H9 (cell line): ENCODE measurements around the gene B4GALNT1. TPM values are rescaled to one million over a fixed set of nuclear protein-coding genes. Genes with fewer than 3 reads are reported as not detected.

Experiments
- DNase-seq: peaks from one replicate; pipeline ENCODE4 v3.0.0-alpha.2; 2017
- H2AFZ ChIP-seq: one replicate; pipeline ENCODE4 v1.6.1; 2013; ENCODE audit warnings: mild to moderate bottlenecking, low read length, control low read depth, moderate library complexity
- H2AK5ac ChIP-seq: 2 replicates; pipeline ENCODE4 v1.6.1; 2013; ENCODE audit warnings: low read length, control low read depth, mixed read lengths; ENCODE audit not compliant: insufficient read length
- H2BK120ac ChIP-seq: one replicate; pipeline ENCODE4 v1.6.1; 2013; ENCODE audit warnings: low read depth, mild to moderate bottlenecking, low read length, control low read depth, inconsistent platforms; ENCODE audit not compliant: poor library complexity, severe bottlenecking
- H2BK12ac ChIP-seq: 2 replicates; pipeline ENCODE4 v1.6.1; 2013; ENCODE audit warnings: low read length, control low read depth, mixed read lengths, low read depth; ENCODE audit not compliant: insufficient read length
- H2BK15ac ChIP-seq: 2 replicates; pipeline ENCODE4 v1.6.1; 2013; ENCODE audit warnings: low read depth, low read length, control low read depth
- H2BK20ac ChIP-seq: one replicate; pipeline ENCODE4 v1.6.1; 2013; ENCODE audit warnings: low read depth, mild to moderate bottlenecking, low read length, control low read depth, inconsistent platforms; ENCODE audit not compliant: poor library complexity, severe bottlenecking
- H2BK5ac ChIP-seq: 2 replicates; pipeline ENCODE4 v1.6.1; 2013; ENCODE audit warnings: low read length, control low read depth, mixed read lengths; ENCODE audit not compliant: insufficient read length
- H3K14ac ChIP-seq: 2 replicates; pipeline ENCODE4 v1.6.1; 2013; ENCODE audit warnings: low read length, control low read depth; ENCODE audit not compliant: insufficient read depth
- H3K18ac ChIP-seq: 2 replicates; pipeline ENCODE4 v1.6.1; 2013; ENCODE audit warnings: low read depth, mild to moderate bottlenecking, mixed read lengths, low read length, control low read depth; ENCODE audit not compliant: insufficient read length
- H3K23ac ChIP-seq: 2 replicates; pipeline ENCODE4 v1.6.1; 2013; ENCODE audit warnings: low read length, control low read depth, mixed read lengths, low read depth; ENCODE audit not compliant: insufficient read length
- H3K23me2 ChIP-seq: 2 replicates; pipeline ENCODE4 v1.6.1; 2013; ENCODE audit warnings: low read depth, mild to moderate bottlenecking, mixed read lengths, low read length, control low read depth; ENCODE audit not compliant: insufficient read length, poor library complexity, severe bottlenecking
- H3K27ac ChIP-seq: 2 replicates; pipeline ENCODE4 v1.5.1; 2013; ENCODE audit warnings: low read length, control low read depth, mixed read lengths, low read depth; ENCODE audit not compliant: insufficient read length
- H3K27me3 ChIP-seq: 2 replicates; pipeline ENCODE4 v1.6.1; 2013; ENCODE audit warnings: low read length, control low read depth, inconsistent platforms; ENCODE audit not compliant: insufficient read depth
- H3K4ac ChIP-seq: 2 replicates; pipeline ENCODE4 v1.6.1; 2013; ENCODE audit warnings: low read depth, mild to moderate bottlenecking, control low read depth, inconsistent platforms, low read length, moderate library complexity
- H3K4me1 ChIP-seq: 2 replicates; pipeline ENCODE4 v1.6.1; 2013; ENCODE audit warnings: low read length, control low read depth, inconsistent platforms; ENCODE audit not compliant: insufficient read depth
- H3K4me2 ChIP-seq: 2 replicates; pipeline ENCODE4 v1.6.1; 2013; ENCODE audit warnings: low read length, control low read depth, mixed read lengths; ENCODE audit not compliant: insufficient read length, insufficient read depth
- H3K56ac ChIP-seq: 2 replicates; pipeline ENCODE4 v1.6.1; 2013; ENCODE audit warnings: low read depth, mild to moderate bottlenecking, mixed read lengths, low read length, control low read depth; ENCODE audit not compliant: insufficient read length
- H3K79me1 ChIP-seq: 2 replicates; pipeline ENCODE4 v1.6.1; 2013; ENCODE audit warnings: low read depth, mild to moderate bottlenecking, moderate library complexity, low read length, control low read depth, inconsistent platforms; ENCODE audit not compliant: insufficient read depth, poor library complexity, severe bottlenecking
- H3K79me2 ChIP-seq: 2 replicates; pipeline ENCODE4 v1.6.1; 2013; ENCODE audit warnings: low read length, control low read depth, inconsistent platforms; ENCODE audit not compliant: insufficient read depth
- H3K9ac ChIP-seq: 2 replicates; pipeline ENCODE4 v1.6.1; 2013; ENCODE audit warnings: low read length, control low read depth, mixed read lengths; ENCODE audit not compliant: insufficient read length; ENCODE audit errors: extremely low read depth
- H3K9me3 ChIP-seq: one replicate; pipeline ENCODE4 v1.6.1; 2013; ENCODE audit warnings: low read depth, low read length, inconsistent platforms; ENCODE audit not compliant: control insufficient read depth
- H3T11ph ChIP-seq: one replicate; pipeline ENCODE4 v1.6.1; 2013; ENCODE audit warnings: mild to moderate bottlenecking, low read length, control low read depth, inconsistent platforms
- H4K20me1 ChIP-seq: one replicate; pipeline ENCODE4 v1.6.1; 2013; ENCODE audit not compliant: control insufficient read depth, insufficient read length, insufficient read depth
- H4K5ac ChIP-seq: 2 replicates; pipeline ENCODE4 v1.6.1; 2013; ENCODE audit warnings: low read depth, mild to moderate bottlenecking, mixed read lengths, low read length, control low read depth; ENCODE audit not compliant: insufficient read length
- H4K8ac ChIP-seq: replicated peaks from 2 replicates; pipeline ENCODE4 v1.6.1; 2013; ENCODE audit warnings: low read length, control low read depth, mixed read lengths, low read depth; ENCODE audit not compliant: insufficient read length
- H4K91ac ChIP-seq: 2 replicates; pipeline ENCODE4 v1.6.1; 2013; ENCODE audit warnings: low read depth, mild to moderate bottlenecking, moderate library complexity, mixed read lengths, low read length, control low read depth; ENCODE audit not compliant: insufficient read length
- H3K27ac Mint-ChIP-seq, 3 experiments: 2 replicates in 2 of 3; 3 replicates in 1 of 3; pipeline ENCODE4 v1.8.0; 2020 to 2021; ENCODE audit warnings: mixed read lengths in 3 of 3, mild to moderate bottlenecking in 1 of 3, moderate library complexity in 1 of 3
- H3K27me3 Mint-ChIP-seq: 2 replicates; pipeline ENCODE4 v1.8.0; 2021; ENCODE audit warnings: low read depth, mild to moderate bottlenecking, moderate library complexity, mixed read lengths
- H3K36me3 Mint-ChIP-seq, 3 experiments: 2 replicates in 2 of 3; 3 replicates in 1 of 3; pipeline ENCODE4 v1.8.0; 2020 to 2021; ENCODE audit warnings: low read depth in 3 of 3, mixed read lengths in 3 of 3; ENCODE audit not compliant: insufficient read depth in 1 of 3
- H3K4me1 Mint-ChIP-seq, 2 experiments: 2 replicates each; pipeline ENCODE4 v1.8.0; 2020; ENCODE audit warnings: mixed read lengths in 2 of 2
- H3K4me3 Mint-ChIP-seq, 2 experiments: 2 replicates in 1 of 2; 3 replicates in 1 of 2; pipeline ENCODE4 v1.8.0; 2020 to 2021; ENCODE audit warnings: mild to moderate bottlenecking in 2 of 2, mixed read lengths in 2 of 2, moderate library complexity in 1 of 2
- H3K9me3 Mint-ChIP-seq, 2 experiments: 2 replicates in 1 of 2; 3 replicates in 1 of 2; pipeline ENCODE4 v1.8.0; 2020; ENCODE audit warnings: mild to moderate bottlenecking in 2 of 2, mixed read lengths in 2 of 2, moderate library complexity in 1 of 2
- CTCF ChIP-seq: fragments of 200-600 bp; sonication (generic); conservative IDR thresholded peaks from 3 replicates; pipeline ENCODE4 v1.8.0; 2021; ENCODE audit warnings: antibody characterized with exemption, mild to moderate bottlenecking
- WGBS: extraction: QIAGEN DNeasy Blood & Tissue Kit; methylation state at CpG from one replicate; pipeline ENCODE4 v1.1.7; 2013; ENCODE audit warnings: missing lambda C conversion rate, low lambda C conversion rate, mixed read lengths; ENCODE audit not compliant: insufficient read length; ENCODE audit errors: extremely low coverage; 5-methylcytosine and 5-hydroxymethylcytosine counted together
- total RNA-seq: library from RNA; stranded (reverse); gene quantifications from 2 replicates; pipeline ENCODE4 v1.2.1, GENCODE V29; 2021

The B4GALNT1 gene
- total RNA-seq, 1 experiment from 2014 or later = 2.3 TPM

DNA sequence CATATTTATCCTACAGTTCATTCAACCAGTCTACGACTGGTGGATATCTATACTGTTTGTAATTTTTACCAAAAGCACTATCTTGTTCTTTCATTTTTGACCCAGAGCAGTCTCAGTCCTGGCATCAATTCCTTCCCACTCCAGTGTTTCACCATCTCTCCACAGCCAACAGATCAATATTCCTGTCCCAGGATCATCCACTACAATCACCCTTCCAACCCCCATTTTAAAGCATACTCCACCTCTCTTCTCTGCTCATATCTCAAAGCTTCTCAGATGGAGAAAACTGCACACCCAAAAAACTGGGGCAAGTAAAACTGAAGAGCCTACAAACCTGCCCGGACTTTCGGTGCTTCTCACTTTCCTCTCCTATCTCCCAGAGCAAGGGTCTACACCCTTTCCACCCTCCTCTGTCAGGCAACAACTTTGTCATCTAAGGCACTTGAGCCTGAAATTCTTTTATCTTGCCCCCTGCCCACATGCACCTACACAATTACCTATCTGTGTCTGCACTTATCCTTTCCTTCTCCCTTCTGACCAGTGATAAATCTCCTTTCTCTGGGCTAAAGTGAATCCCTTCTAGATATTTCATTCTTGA, 46.1 kb downstream of the B4GALNT1 start:
- H2BK120ac ChIP-seq = no peak overlapping the region
- no peak overlapping the region for H2BK5ac ChIP-seq
- no peak overlapping the region for H2AK5ac ChIP-seq
- Mint-ChIP-seq H3K9me3 (no peaks in the 10 kb centered on the region), H3K4me3 (no peak overlapping the region), H3K4me1 (peaks cover 8 to 13% of the 10 kb centered on the region in 2 experiments), H3K36me3 (peaks cover 4 to 18% (median 14%) of the 10 kb centered on the region in 3 experiments; a peak in 6 of 7 replicates), H3K27ac (no peak overlapping the region), H3K27me3 (no peaks in the 10 kb centered on the region)
- H3K79me1 ChIP-seq = peaks cover under 1% of the 10 kb centered on the region
- H4K5ac ChIP-seq = no peak overlapping the region
- no peak overlapping the region for H3K27ac ChIP-seq
- H2AFZ ChIP-seq = no peak overlapping the region
- H4K8ac ChIP-seq = no peak overlapping the region
- H3T11ph ChIP-seq = no peak overlapping the region
- peaks cover under 1% of the 10 kb centered on the region; the same call in 1 of the 2 replicates for H3K79me2 ChIP-seq
- H3K9me3 ChIP-seq = no peaks in the 10 kb centered on the region
- H3K23ac ChIP-seq = no peak overlapping the region
- no peak overlapping the region for H4K91ac ChIP-seq
- DNase-seq = no peak
- no peaks in the 10 kb centered on the region for H3K27me3 ChIP-seq
- H3K4me1 ChIP-seq = peaks cover 3% of the 10 kb centered on the region; the same call in 1 of the 2 replicates
- H2BK20ac ChIP-seq = no peak overlapping the region
- H3K4ac ChIP-seq = no peak overlapping the region
- H3K14ac ChIP-seq = no peak overlapping the region
- no peak overlapping the region for H2BK12ac ChIP-seq
- no CpG with 5 or more reads among the region's 3 CpGs for WGBS
- H3K18ac ChIP-seq = no peak overlapping the region
- no peak overlapping the region for H3K56ac ChIP-seq
- H4K20me1 ChIP-seq = no peaks in the 10 kb centered on the region
- H3K9ac ChIP-seq = no peak overlapping the region
- H3K23me2 ChIP-seq = peaks cover 13% of the 10 kb centered on the region
- no peak overlapping the region for H2BK15ac ChIP-seq
- no peak overlapping the region for H3K4me2 ChIP-seq
- TF ChIP-seq CTCF = no peak
